Panc1 (cell line): ENCODE results near the gene AMN. TPM values are rescaled to one million over a fixed set of nuclear protein-coding genes. Genes with fewer than 3 reads are reported as not detected.
"Not testable (repeated sequence)": the region's sequence is repeated elsewhere in the genome, so short reads cannot be mapped to it uniquely, and the experiment has no call there.

Experiments
- ATAC-seq: fragments of 200-7000 bp; cut with Tn5 transposase; 2 replicates; pipeline ENCODE4 v1.9.1; 2020; ENCODE audit warnings: mild to moderate bottlenecking, moderate library complexity
- BruUV-seq: library from RNA; stranded (reverse); fragments of 400-500 nt; replicated peaks from 2 replicates; lab custom pipeline; 2021; lab: Mats Ljungman, UMichigan
- CTCF ChIA-PET: fragments of 300-600 bp; sonication (Branson Sonifier 250); formaldehyde crosslinking; loops from one replicate; lab custom pipeline; 2022; ENCODE audit warnings: antibody characterized with exemption; lab: Charles Lee
- POLR2A ChIA-PET: fragments of 300-600 bp; sonication (Branson Sonifier 250); formaldehyde crosslinking; loops from one replicate; lab custom pipeline; 2022; ENCODE audit warnings: antibody characterized with exemption; lab: Charles Lee
- DNase-seq: peaks from one replicate; pipeline ENCODE4 v3.0.0-alpha.2; 2010; ENCODE audit warnings: low read depth, low spot score
- H3K27ac ChIP-seq: 2 replicates; pipeline ENCODE4 v1.5.1; 2011; ENCODE audit warnings: mild to moderate bottlenecking, low read length, inconsistent platforms
- H3K27me3 ChIP-seq: fragments of 200-500 bp; sonication (Bioruptor generic); 2 replicates; pipeline ENCODE4 v1.6.0; 2014; ENCODE audit warnings: low read length, inconsistent platforms; ENCODE audit not compliant: control insufficient read depth, insufficient read depth
- H3K36me3 ChIP-seq: fragments of 200-500 bp; sonication (Bioruptor generic); 2 replicates; pipeline ENCODE4 v1.5.1; 2014; ENCODE audit warnings: inconsistent platforms, mild to moderate bottlenecking, low read length, moderate library complexity; ENCODE audit not compliant: control insufficient read depth, insufficient read depth
- H3K4me1 ChIP-seq: 2 replicates; pipeline ENCODE4 v1.5.1; 2011; ENCODE audit warnings: inconsistent platforms, mild to moderate bottlenecking, low read length, moderate library complexity; ENCODE audit not compliant: control insufficient read depth, insufficient read depth
- H3K4me3 ChIP-seq, 2 experiments: 2 replicates each; pipeline ENCODE4 v1.5.1; 2011 to 2012; ENCODE audit warnings: low read depth in 2 of 2, low read length in 2 of 2, mild to moderate bottlenecking in 2 of 2, inconsistent platforms in 1 of 2, moderate library complexity in 1 of 2
- H3K9me3 ChIP-seq: fragments of 200-500 bp; sonication (Bioruptor generic); 2 replicates; pipeline ENCODE4 v1.5.1; 2014; ENCODE audit warnings: low read depth, mild to moderate bottlenecking, inconsistent platforms, low read length, moderate library complexity; ENCODE audit not compliant: control insufficient read depth, insufficient read depth
- POLR2AphosphoS5 ChIP-seq: IDR thresholded peaks from 2 replicates; pipeline ENCODE4 v1.6.1; 2012; ENCODE audit warnings: mild to moderate bottlenecking, low read depth, low read length, moderate library complexity
- SIN3A ChIP-seq: IDR thresholded peaks from 2 replicates; pipeline ENCODE4 v1.6.1; 2012; ENCODE audit warnings: low read depth, mild to moderate bottlenecking, low read length, moderate library complexity, borderline replicate concordance; ENCODE audit not compliant: insufficient read depth
- TCF7L2 ChIP-seq: IDR thresholded peaks from 2 replicates; pipeline ENCODE4 v1.6.1; 2011; ENCODE audit warnings: mild to moderate bottlenecking, low read depth, low read length, inconsistent platforms
- in situ Hi-C: cut with HindIII; loops from 2 replicates; pipeline ENCODE4 v1.10.0; 2016; ENCODE audit warnings: low sequenced_read_pairs, low pct_unique_long_range_greater_than_20kb
- intact Hi-C: fragments of 100-400 bp; cut with micrococcal nuclease; formaldehyde crosslinking; loops from one replicate; pipeline ENCODE4 v1.10.0; 2022; ENCODE audit not compliant: unreplicated experiment
- total RNA-seq: library from RNA; stranded (reverse); gene quantifications from one replicate; pipeline ENCODE4 v1.2.1, GENCODE V29; 2021; ENCODE audit not compliant: unreplicated experiment
- TF ChIP-seq, protein P1 (sequence below), 2 experiments: IDR thresholded peaks; 2 replicates each; pipeline ENCODE4 v1.6.1; 2011 to 2012; ENCODE audit warnings: low read depth in 2 of 2, control low read depth in 1 of 2, low read length in 1 of 2, mild to moderate bottlenecking in 1 of 2, moderate library complexity in 1 of 2; ENCODE audit not compliant: insufficient read depth in 1 of 2
- TF ChIP-seq, protein P2 (sequence below): fragments of 450-650 bp; IDR thresholded peaks from 2 replicates; pipeline ENCODE4 v1.5.1; 2017; ENCODE audit warnings: mild to moderate bottlenecking

Gene AMN
- total RNA-seq, 1 experiment from 2014 or later = 0.44 TPM

- no peaks in the 10 kb centered on the region for H3K27me3 ChIP-seq
- no TSS peak for BruUV-seq
- DNase-seq (no peak), ATAC-seq (no peak)
- no peak for TF ChIP-seq SIN3A
- TF ChIP-seq, protein P1, sequence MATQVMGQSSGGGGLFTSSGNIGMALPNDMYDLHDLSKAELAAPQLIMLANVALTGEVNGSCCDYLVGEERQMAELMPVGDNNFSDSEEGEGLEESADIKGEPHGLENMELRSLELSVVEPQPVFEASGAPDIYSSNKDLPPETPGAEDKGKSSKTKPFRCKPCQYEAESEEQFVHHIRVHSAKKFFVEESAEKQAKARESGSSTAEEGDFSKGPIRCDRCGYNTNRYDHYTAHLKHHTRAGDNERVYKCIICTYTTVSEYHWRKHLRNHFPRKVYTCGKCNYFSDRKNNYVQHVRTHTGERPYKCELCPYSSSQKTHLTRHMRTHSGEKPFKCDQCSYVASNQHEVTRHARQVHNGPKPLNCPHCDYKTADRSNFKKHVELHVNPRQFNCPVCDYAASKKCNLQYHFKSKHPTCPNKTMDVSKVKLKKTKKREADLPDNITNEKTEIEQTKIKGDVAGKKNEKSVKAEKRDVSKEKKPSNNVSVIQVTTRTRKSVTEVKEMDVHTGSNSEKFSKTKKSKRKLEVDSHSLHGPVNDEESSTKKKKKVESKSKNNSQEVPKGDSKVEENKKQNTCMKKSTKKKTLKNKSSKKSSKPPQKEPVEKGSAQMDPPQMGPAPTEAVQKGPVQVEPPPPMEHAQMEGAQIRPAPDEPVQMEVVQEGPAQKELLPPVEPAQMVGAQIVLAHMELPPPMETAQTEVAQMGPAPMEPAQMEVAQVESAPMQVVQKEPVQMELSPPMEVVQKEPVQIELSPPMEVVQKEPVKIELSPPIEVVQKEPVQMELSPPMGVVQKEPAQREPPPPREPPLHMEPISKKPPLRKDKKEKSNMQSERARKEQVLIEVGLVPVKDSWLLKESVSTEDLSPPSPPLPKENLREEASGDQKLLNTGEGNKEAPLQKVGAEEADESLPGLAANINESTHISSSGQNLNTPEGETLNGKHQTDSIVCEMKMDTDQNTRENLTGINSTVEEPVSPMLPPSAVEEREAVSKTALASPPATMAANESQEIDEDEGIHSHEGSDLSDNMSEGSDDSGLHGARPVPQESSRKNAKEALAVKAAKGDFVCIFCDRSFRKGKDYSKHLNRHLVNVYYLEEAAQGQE (IDR thresholded peaks at IDR 0.05; ENCODE audit: insufficient read depth in 1 of 2, low read depth in 2 of 2, low read length in 1 of 2) = no peak
- no peak for TF ChIP-seq TCF7L2
- TF ChIP-seq POLR2AphosphoS5 = no peak
- TF ChIP-seq, protein P2, sequence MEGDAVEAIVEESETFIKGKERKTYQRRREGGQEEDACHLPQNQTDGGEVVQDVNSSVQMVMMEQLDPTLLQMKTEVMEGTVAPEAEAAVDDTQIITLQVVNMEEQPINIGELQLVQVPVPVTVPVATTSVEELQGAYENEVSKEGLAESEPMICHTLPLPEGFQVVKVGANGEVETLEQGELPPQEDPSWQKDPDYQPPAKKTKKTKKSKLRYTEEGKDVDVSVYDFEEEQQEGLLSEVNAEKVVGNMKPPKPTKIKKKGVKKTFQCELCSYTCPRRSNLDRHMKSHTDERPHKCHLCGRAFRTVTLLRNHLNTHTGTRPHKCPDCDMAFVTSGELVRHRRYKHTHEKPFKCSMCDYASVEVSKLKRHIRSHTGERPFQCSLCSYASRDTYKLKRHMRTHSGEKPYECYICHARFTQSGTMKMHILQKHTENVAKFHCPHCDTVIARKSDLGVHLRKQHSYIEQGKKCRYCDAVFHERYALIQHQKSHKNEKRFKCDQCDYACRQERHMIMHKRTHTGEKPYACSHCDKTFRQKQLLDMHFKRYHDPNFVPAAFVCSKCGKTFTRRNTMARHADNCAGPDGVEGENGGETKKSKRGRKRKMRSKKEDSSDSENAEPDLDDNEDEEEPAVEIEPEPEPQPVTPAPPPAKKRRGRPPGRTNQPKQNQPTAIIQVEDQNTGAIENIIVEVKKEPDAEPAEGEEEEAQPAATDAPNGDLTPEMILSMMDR = no peak
- no peaks in the 10 kb centered on the region for H3K36me3 ChIP-seq
- peaks cover 2% of the 10 kb centered on the region; the same call in 1 of the 2 replicates for H3K4me1 ChIP-seq
- no peak overlapping the region for H3K4me3 ChIP-seq
- no peaks in the 10 kb centered on the region for H3K9me3 ChIP-seq
- ChIA-PET CTCF (no interaction called here), POLR2A (no interaction called here)
- intact Hi-C loops (no loop called here), in situ Hi-C loops (no loop called here)
- H3K27ac ChIP-seq = no peak overlapping the region
These were observed 3.6 kb downstream of the AMN start for GRCh38 chr14:102926104-102926503.

- H3K27ac ChIP-seq, ATAC-seq, DNase-seq, H3K27me3 ChIP-seq, intact Hi-C loops, BruUV-seq, CTCF ChIA-PET, H3K4me3 ChIP-seq, H3K4me1 ChIP-seq, H3K36me3 ChIP-seq, in situ Hi-C loops, H3K9me3 ChIP-seq, POLR2A ChIA-PET: not testable (repeated sequence)
These were observed 4.4 kb downstream of the AMN start for GRCh38 chr14:102926840-102927239.

- no peak overlapping the region for H3K4me3 ChIP-seq
- POLR2A ChIA-PET = no interaction called here
- H3K36me3 ChIP-seq = no peaks in the 10 kb centered on the region
- peaks cover 2% of the 10 kb centered on the region; the same call in 1 of the 2 replicates for H3K4me1 ChIP-seq
- no TSS peak for BruUV-seq
- H3K9me3 ChIP-seq = no peaks in the 10 kb centered on the region
- H3K27me3 ChIP-seq = no peaks in the 10 kb centered on the region
- no peak for DNase-seq
- CTCF ChIA-PET = no interaction called here
- no peak overlapping the region for H3K27ac ChIP-seq
- no peak for ATAC-seq
- TF ChIP-seq TCF7L2 (no peak), SIN3A (no peak), POLR2AphosphoS5 (no peak)
- TF ChIP-seq, protein P2 = no peak
- TF ChIP-seq, protein P1 (IDR thresholded peaks at IDR 0.05; ENCODE audit: insufficient read depth in 1 of 2, low read depth in 2 of 2, low read length in 1 of 2) = no peak
- in situ Hi-C loops (no loop called here), intact Hi-C loops (no loop called here)
These were observed 4.9 kb downstream of the AMN start for GRCh38 chr14:102927346-102927877.
